SU-DHL-6 (cell line): ENCODE measurements around the gene PDGFRA.
A peak's percentile ranks its signal among the peaks of the same experiment; 100 is the strongest.
"Not testable (repeated sequence)": the region's sequence is repeated elsewhere in the genome, so short reads cannot be mapped to it uniquely, and the experiment has no call there.

Experiments
- H2AFZ ChIP-seq: fragments of 200-600 bp; sonication (generic); 2 replicates; pipeline ENCODE4 v1.6.1; 2014; ENCODE audit warnings: low read depth, mild to moderate bottlenecking, moderate library complexity, mixed read lengths, antibody characterized with exemption, low read length; ENCODE audit not compliant: severe bottlenecking
- H3F3A ChIP-seq: fragments of 200-600 bp; shearing (Covaris generic); 2 replicates; pipeline ENCODE4 v1.6.0; 2016; ENCODE audit warnings: antibody characterized with exemption, mild to moderate bottlenecking; ENCODE audit not compliant: insufficient read depth
- H3K27ac ChIP-seq: fragments of 200-600 bp; sonication (generic); 2 replicates; pipeline ENCODE4 v1.5.1; 2016; ENCODE audit warnings: low read depth, mild to moderate bottlenecking, low read length, moderate library complexity, mixed read lengths
- H3K27me3 ChIP-seq: fragments of 200-600 bp; sonication (generic), shearing (Covaris generic); 2 replicates; pipeline ENCODE4 v1.6.0; 2014; ENCODE audit warnings: mild to moderate bottlenecking, low read length
- H3K36me3 ChIP-seq: fragments of 200-600 bp; sonication (generic); 2 replicates; pipeline ENCODE4 v1.6.1; 2014; ENCODE audit warnings: mild to moderate bottlenecking, low read length, mixed read lengths
- H3K4me2 ChIP-seq: fragments of 300-600, 200-600 bp; shearing (Covaris generic), sonication (generic); 2 replicates; pipeline ENCODE4 v1.6.0; 2014; ENCODE audit warnings: low read length, low read depth, mild to moderate bottlenecking; ENCODE audit not compliant: poor library complexity, severe bottlenecking
- H3K4me3 ChIP-seq: fragments of 200-600 bp; sonication (generic); 2 replicates; pipeline ENCODE4 v1.5.1; 2014; ENCODE audit warnings: antibody characterized with exemption, low read length, mild to moderate bottlenecking, mixed read lengths; ENCODE audit not compliant: insufficient read depth, poor library complexity, severe bottlenecking
- H3K79me2 ChIP-seq: fragments of 200-600 bp; sonication (generic); 2 replicates; pipeline ENCODE4 v1.6.1; 2014; ENCODE audit warnings: mild to moderate bottlenecking, low read length, moderate library complexity; ENCODE audit not compliant: insufficient read depth
- H3K9ac ChIP-seq: fragments of 200-600 bp; sonication (generic); 2 replicates; pipeline ENCODE4 v1.7.0; 2014; ENCODE audit warnings: mild to moderate bottlenecking, low read length
- H3K9me2 ChIP-seq: fragments of 200-600 bp; sonication (generic); replicated peaks from 2 replicates; pipeline ENCODE4 v1.6.1; 2014; ENCODE audit warnings: low read length; ENCODE audit not compliant: insufficient read depth
- H3K9me3 ChIP-seq: fragments of 200-600 bp; sonication (generic); 2 replicates; pipeline ENCODE4 v1.6.1; 2014; ENCODE audit warnings: low read length, mixed read lengths; ENCODE audit not compliant: insufficient read depth
- H4K20me1 ChIP-seq: fragments of 200-600 bp; sonication (generic); 2 replicates; pipeline ENCODE4 v1.6.1; 2014; ENCODE audit warnings: low read depth, mild to moderate bottlenecking, antibody characterized with exemption, low read length, moderate library complexity, mixed read lengths
- EZH2phosphoT487 ChIP-seq: fragments of 200-600 bp; sonication (generic), shearing (Covaris generic); conservative IDR thresholded peaks from 2 replicates; pipeline ENCODE4 v1.6.1; 2018; ENCODE audit warnings: mild to moderate bottlenecking, antibody characterized with exemption, low read length, moderate library complexity, mixed read lengths
- TF ChIP-seq, protein P1 (sequence below): fragments of 200-600 bp; sonication (generic); IDR thresholded peaks from one replicate; pipeline ENCODE4 v1.5.1; 2017; ENCODE audit warnings: antibody characterized with exemption, mild to moderate bottlenecking, low read length, moderate library complexity; ENCODE audit not compliant: insufficient read depth, poor library complexity, severe bottlenecking

Gene PDGFRA

DNA sequence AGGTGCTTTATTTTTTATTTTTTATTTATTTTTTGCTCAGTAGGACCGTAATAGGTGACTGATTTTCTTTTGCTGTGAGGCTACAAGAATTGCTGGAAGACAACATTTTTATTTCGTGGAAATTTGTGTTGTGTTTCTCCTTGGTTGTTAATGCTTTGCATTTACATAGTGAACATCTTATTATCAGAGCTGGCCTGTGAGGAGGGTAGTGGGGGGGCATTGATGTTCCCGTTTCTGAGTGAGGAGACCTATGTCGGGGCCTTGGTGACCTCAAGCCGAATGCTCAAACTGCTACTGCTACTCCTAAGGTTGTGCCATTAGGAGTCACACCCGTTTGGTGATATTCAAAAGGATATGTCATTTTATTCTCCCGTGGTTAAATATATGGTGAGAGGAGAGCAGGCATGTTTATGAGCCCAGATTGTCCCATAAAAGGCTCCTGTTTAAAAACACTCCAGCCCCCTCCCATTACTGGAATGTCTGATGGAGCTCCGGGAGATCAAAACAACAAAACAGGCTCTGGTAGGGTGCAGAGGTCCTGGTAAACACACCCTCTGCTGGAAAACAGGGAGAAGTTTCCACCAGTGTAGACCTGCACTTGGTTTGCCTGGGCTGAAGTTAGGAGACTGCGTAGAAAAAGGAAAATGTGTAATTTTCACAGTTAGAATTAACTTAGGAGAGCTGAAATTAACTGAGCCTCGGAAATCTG, 5.6 kb downstream of the PDGFRA start:
- no peak overlapping the region for H2AFZ ChIP-seq

GRCh38 chr4:54236316-54236715, 7.2 kb downstream of the PDGFRA start:
- not testable (repeated sequence) for H2AFZ ChIP-seq, H3K9me2 ChIP-seq, H3K27me3 ChIP-seq, H3K36me3 ChIP-seq, H3K79me2 ChIP-seq, H4K20me1 ChIP-seq, H3K27ac ChIP-seq, H3K4me2 ChIP-seq, H3K9ac ChIP-seq, H3K9me3 ChIP-seq, H3K4me3 ChIP-seq, H3F3A ChIP-seq

More for the DNA sequence above, 5.6 kb downstream of the PDGFRA start:
- H4K20me1 ChIP-seq = no peaks in the 10 kb centered on the region
- TF ChIP-seq, protein P1, sequence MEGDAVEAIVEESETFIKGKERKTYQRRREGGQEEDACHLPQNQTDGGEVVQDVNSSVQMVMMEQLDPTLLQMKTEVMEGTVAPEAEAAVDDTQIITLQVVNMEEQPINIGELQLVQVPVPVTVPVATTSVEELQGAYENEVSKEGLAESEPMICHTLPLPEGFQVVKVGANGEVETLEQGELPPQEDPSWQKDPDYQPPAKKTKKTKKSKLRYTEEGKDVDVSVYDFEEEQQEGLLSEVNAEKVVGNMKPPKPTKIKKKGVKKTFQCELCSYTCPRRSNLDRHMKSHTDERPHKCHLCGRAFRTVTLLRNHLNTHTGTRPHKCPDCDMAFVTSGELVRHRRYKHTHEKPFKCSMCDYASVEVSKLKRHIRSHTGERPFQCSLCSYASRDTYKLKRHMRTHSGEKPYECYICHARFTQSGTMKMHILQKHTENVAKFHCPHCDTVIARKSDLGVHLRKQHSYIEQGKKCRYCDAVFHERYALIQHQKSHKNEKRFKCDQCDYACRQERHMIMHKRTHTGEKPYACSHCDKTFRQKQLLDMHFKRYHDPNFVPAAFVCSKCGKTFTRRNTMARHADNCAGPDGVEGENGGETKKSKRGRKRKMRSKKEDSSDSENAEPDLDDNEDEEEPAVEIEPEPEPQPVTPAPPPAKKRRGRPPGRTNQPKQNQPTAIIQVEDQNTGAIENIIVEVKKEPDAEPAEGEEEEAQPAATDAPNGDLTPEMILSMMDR = no peak
- TF ChIP-seq EZH2phosphoT487 = no peak
- H3K27ac ChIP-seq = no peak overlapping the region
- no peak overlapping the region for H3K9ac ChIP-seq
- H3K9me3 ChIP-seq = no peaks in the 10 kb centered on the region
- no peaks in the 10 kb centered on the region for H3K36me3 ChIP-seq
- H3K4me3 ChIP-seq = no peak overlapping the region
- peak overlapping the region; percentile 64 for H3K4me2 ChIP-seq
- H3K79me2 ChIP-seq = no peaks in the 10 kb centered on the region
- H3K27me3 ChIP-seq = no peaks in the 10 kb centered on the region
- H3K9me2 ChIP-seq = no peaks in the 10 kb centered on the region
- no peaks in the 10 kb centered on the region for H3F3A ChIP-seq

- Histone ChIP-seq H3K79me2 (no peaks in the 10 kb centered on the region), H3K27me3 (no peaks in the 10 kb centered on the region), H3K9ac (no peak overlapping the region), H3K4me3 (no peak overlapping the region), H3K9me3 (no peaks in the 10 kb centered on the region), H3K9me2 (no peaks in the 10 kb centered on the region), H3K4me2 (no peak overlapping the region), H4K20me1 (no peaks in the 10 kb centered on the region), H3F3A (no peaks in the 10 kb centered on the region), H2AFZ (no peak overlapping the region), H3K27ac (no peak overlapping the region), H3K36me3 (no peaks in the 10 kb centered on the region)
- no peak for TF ChIP-seq EZH2phosphoT487
- TF ChIP-seq, protein P1 = no peak
Measured at GRCh38 chr4:54237770-54238169, 8.7 kb downstream of the PDGFRA start.

- Histone ChIP-seq H3K9ac (no peak overlapping the region), H3K36me3 (no peaks in the 10 kb centered on the region), H3K27me3 (no peaks in the 10 kb centered on the region), H3K4me3 (no peak overlapping the region), H3K9me3 (no peaks in the 10 kb centered on the region), H3K4me2 (no peak overlapping the region), H3K79me2 (no peaks in the 10 kb centered on the region), H4K20me1 (no peaks in the 10 kb centered on the region), H2AFZ (no peak overlapping the region), H3K9me2 (no peaks in the 10 kb centered on the region), H3F3A (no peaks in the 10 kb centered on the region), H3K27ac (no peak overlapping the region)
- no peak for TF ChIP-seq EZH2phosphoT487
- TF ChIP-seq, protein P1 = no peak
Measured at GRCh38 chr4:54238389-54238788, 9.3 kb downstream of the PDGFRA start.

- H3K4me2 ChIP-seq, H3K9me3 ChIP-seq, H3K36me3 ChIP-seq, H3K9ac ChIP-seq, H4K20me1 ChIP-seq, H2AFZ ChIP-seq, H3F3A ChIP-seq, H3K79me2 ChIP-seq, H3K9me2 ChIP-seq, H3K4me3 ChIP-seq, H3K27me3 ChIP-seq, H3K27ac ChIP-seq: not testable (repeated sequence)
Measured at GRCh38 chr4:54241268-54241823, 12.3 kb downstream of the PDGFRA start.

DNA sequence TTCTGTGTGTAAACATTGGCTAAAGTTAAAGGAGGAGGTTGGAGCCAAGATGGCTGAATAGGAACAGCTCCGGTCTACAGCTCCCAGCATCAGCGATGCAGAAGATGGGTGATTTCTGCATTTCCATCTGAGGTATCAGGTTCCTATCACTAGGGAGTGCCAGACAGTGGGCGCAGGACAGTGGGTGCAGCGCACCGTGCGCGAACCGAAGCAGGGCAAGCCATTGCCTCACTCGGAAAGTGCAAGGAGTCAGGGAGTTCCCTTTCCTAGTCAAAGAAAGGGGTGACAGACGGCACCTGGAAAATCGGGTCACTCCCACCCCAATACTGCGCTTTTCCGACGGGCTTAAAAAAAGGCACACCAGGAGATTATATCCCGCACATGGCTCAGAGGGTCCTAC, 14.4 kb downstream of the PDGFRA start:
- H3K4me2 ChIP-seq, H3K9ac ChIP-seq, H3F3A ChIP-seq, H2AFZ ChIP-seq, H3K79me2 ChIP-seq, H3K27ac ChIP-seq, H4K20me1 ChIP-seq, H3K9me2 ChIP-seq, H3K27me3 ChIP-seq, H3K4me3 ChIP-seq, H3K36me3 ChIP-seq, H3K9me3 ChIP-seq: not testable (repeated sequence)
